EH (cell line): ENCODE results near the gene NARF.
"Not testable (repeated sequence)": the region's sequence is repeated elsewhere in the genome, so short reads cannot be mapped to it uniquely, and the experiment has no call there.

ENCODE experiments used
- DNase-seq: peaks from one replicate; pipeline ENCODE4 v3.0.0-alpha.2; 2015; ENCODE audit warnings: low read depth

Gene NARF

DNA sequence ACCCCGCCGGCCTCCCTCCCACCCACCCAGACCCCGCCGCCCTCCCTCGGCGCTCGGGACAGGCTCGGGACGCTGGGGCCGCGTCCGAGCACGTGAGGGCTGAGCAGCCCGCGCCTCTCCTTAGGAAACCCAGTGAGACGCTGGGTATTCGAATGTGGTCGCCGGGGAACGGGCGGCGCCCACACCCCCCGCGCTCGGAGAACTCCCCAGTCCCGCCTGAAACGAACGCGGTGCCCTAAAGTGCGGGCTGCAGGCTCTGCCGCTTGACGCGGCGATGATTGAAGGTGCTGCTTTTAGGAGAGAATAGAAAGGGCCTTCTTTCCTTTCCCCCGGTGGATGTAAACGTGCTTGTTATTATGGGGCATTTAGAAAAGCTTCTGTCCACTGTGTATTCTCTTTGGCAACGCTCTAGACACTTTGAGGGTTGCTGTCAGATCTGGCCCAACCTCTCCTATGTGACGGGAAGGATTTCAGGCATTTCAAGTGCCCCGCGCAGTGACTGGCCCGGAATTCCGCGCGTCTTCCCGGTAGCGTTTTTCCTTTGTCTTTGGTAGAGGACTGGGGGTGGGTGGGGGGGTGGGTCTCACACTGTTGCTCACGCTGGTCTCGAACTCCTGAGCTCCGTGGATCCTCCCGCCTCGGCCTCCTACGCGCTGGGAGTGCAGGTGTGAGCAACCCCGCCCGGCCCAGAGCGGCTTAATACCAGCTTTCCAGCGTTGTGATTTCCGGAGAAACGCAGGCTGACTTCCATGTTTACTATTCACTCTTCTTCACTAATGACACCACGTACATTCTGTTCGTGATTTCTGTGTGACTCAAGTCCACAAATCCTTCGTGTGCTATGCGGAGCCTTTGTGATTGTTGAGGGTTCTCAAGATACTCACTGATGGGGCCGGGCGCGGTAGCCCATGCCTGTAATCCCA, 39.2 kb downstream of the NARF start:
- peak; percentile 89 for DNase-seq

DNA sequence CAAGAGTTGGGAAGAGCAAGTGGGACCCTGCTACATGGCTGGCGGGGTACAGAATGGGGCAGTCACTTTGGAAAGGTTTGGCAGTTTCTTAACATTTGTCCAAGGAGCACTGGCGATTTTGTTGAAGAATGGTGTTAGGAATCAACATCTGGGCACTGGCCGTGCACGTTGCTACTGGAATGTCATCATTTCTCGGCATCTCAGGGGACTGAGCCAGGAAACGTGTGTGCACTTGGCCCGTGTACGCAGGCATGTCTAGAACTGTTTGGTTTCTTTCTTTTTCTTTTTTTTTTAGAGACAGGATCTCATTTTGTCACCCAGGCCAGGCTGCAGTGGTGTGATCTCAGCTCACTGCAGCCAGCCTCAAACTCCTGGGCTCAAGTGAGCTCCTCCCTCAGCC, 43.7 kb downstream of the NARF start:
- peak; percentile 63 for DNase-seq

DNA sequence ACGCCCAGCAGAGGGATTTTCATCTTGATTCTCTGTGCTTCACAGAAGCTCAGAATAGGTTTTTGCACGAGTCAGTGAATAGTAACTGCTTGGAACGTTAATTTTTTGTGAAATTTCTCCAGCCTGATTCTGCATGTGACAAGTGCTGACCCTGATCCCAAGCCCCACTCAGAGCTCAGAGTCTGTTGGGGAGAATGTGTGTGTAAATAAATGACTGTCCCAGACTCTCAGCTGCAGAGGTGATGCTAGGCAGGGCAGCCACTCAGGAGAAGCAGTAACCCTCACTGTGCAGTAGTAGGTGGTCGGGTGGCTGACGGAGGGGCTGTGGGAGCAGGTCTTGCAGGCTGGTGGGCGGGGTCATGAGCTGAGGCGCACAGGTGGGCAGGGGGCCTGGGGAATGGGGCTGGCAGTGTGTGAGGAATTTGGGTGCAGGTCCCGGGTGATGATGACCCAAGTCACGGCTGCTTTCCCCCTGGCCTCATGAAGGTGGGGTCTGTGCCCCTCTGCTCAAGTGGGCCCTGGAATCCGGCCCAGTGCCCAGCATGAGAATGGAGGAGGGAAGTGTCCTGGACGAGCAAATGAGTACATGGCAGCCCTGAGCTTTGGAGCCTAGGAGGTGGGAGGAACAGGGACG, 44.7 kb downstream of the NARF start:
- no peak for DNase-seq

DNA sequence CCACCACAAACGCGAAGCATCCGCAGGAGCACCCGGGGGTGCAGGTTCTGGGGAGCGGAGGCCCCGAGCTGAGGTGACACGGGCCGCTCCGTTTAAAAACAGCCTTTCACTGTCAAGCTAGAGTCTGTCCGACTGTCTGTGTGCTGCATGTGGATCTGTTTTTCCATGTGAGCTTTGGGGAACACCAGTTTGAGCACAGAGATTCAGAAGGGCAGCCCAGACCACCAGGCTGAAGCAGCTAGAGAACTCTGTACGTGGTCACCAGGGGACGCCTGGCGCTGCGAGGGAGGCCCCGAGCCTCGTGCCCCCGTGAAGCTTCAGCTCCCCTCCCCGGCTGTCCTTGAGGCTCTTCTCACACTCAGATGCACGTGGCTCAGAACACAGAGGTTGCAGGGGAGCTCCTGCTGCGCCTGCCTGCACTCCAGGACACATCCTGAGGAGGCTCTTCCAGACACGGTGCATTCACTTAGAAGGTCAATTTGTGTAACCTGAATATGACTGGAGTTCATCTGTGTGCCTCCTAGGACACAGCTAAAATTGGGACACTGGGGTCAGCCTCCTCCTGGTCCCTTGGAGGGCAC, 45.3 kb downstream of the NARF start:
- DNase-seq, result no peak

DNA sequence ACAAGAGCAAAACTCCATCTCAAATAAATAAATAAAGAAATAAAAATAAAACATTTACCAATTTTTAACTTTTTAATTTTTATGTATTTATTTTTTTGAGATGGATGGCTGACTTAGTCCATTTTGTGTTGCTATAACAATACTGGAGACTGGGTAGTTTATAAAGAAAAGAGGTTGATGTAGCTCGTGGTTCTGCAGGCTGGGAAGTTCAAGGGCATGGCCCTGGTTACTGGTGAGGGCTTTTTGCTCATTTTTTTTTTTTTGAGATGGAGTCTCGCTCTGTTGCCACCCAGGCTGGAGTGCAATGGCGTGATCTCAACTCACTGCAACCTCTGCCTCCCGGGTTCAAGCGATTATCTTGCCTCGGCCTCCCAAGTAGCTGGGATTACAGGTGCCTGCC, 46.8 kb downstream of the NARF start:
- no peak for DNase-seq

DNA sequence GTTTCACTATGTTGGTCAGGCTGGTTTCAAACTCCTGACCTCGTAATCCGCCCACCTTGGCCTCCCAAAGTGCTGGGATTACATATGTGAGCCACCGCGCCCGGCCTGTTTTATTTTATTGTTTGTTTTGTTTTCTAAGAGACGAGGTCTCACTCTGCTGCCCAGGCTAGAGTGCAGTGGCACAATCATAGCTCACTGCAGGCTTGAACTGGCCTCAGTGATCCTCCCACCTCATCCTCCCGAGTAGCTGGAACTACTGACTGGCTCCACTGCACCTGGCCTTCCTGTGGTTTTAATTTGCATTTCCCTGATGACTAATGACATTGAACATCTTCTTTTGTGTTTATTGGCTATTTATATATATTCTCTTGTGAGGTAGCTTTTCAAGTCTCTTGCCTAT, 47.9 kb downstream of the NARF start:
- not testable (repeated sequence) for DNase-seq

DNA sequence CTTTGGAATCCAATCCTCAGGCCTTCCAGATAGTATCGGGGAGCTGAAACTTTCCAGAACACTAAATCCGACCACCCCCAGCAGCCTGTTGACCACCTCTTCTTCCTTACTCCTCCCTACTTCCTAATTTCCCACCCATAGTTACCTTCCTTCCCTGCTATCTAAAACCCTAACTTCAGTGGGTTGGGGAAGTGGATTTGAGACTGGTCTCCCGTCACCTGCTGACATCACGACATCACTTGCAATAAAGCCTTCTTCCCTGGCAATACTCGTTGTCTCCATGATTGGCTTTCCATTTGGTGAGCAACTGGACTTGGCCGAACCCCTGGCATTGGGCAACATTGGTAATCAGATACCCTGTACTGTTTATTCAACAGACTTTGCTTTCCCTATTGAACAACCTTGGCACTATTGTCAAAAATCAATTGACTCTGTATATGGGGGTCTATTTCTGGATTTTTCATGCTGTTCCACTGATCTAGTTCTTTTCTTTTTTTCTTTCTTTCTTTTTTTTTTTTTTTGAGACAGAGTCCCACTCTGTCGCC, 49.2 kb downstream of the NARF start:
- DNase-seq, result no peak

DNA sequence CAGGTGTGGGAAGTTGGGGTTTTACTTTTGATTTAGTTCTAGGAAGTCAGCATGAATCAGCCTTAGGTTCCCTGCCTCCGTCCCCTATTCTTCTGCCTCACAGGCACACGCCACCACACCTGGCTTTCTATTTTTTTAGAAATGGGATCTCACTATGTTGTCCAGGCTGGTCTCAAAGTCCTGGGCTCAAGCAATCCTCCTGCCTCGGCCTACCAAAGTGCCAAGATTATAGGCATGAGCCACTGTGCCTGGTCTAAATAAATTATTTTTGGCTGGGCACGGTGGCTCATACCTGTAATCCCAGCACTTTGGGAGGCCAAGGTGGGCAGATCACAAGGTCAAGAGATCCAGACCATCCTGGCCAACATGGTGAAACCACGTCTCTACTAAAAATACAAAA, 53.1 kb downstream of the NARF start:
- not testable (repeated sequence) for DNase-seq

DNA sequence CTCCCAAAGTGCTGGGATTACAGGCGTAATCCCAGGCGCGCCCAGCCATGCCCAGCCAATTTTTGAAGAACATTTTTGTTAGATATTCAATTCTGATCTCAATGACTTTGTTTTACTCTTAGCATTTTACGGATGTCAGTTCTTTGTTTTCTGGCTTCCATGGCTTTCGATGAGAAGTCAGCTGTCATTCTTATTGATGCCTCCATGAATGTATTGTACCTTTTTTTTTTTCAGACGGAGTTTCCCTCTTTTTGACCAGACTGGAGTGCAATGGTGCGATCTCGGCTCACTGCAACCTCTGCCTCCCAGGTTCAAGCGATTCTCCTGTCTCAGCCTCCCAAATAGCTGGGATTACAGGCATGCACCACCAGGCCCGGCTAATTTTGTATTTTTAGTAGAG, 55.3 kb downstream of the NARF start:
- DNase-seq, result not testable (repeated sequence)

DNA sequence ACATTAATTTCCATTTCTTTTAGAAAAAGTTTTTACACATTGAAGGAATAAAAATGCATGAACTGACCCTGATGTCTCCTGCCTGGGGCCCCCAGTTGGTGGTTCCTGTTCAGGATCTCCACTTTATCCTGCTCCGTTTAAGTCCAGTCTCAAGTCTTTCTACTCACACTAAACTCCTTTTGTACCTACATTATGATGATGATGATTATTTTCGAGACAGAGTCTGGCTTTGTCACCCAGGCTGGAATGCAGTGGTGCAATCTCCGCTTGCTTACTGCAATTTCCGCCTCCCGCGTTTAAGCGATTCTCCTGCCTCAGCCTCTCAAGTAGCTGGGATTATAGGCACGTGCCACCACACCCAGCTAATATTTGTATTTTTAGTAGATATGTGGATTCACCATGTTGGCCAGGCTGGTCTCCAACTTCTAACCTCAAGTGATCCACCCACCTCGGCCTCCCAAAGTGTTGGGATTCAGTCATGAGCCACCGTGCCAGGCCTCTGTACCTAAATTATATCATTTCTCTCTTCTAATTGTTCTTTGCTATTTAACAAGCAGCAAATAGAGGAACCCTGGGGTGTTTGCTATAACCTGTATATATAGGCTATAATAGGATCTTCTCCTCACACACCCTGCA, 58.8 kb downstream of the NARF start:
- DNase-seq, result no peak

DNA sequence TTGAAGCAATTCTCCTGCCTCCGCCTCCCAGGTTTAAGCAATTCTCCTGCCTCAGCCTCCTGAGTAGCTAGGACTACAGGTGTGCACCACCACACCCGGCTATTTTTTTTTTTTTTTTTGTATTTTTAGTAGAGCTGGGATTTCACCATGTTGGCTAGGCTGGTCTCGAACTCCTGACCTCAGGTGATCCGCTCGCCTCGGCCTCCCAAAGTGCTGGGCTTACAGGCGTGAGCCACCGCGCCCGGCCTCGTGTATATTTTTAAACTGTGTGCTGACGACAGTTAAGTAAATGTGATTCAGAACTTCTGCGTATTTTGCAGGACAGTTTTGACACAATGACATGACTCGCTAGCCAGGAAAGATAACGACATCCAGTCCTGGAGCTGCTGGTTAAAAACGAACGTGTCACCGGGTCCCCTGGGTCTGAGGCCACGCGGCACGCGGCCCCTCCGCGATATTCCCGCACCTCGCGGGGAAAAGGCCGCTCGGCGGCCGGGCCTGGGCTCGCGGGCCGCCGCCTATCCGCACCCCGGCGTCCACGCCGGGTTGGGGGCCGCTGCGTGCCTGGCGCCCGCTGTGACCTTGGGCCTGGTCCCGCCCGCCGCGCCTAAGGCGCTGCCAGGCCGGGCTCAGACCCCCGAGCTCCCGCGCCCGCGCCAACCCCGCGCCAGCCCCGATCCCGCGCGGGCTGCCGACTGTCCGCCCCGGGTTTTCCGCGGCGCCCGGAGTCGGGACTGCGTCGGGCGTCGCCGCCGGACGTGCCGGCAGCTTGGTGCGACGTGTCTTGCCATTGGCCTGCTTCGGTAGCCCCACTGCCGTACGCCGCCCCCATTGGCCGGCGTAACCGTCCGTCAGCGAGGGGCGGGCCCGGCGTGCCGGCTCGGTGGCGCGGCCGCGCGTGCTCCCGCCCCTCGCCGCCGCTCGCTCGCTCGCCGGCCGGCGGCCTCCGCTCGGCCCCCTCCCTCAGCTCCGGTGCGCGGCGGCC, 60.6 kb downstream of the NARF start, which contains the start of gene FOXK2:
Gene FOXK2, plus strand, starts transcription at position 907 of the 985 bp plus-strand sequence. CDS start 157 bp downstream, outside the sequence.
- peak; percentile 94 for DNase-seq

DNA sequence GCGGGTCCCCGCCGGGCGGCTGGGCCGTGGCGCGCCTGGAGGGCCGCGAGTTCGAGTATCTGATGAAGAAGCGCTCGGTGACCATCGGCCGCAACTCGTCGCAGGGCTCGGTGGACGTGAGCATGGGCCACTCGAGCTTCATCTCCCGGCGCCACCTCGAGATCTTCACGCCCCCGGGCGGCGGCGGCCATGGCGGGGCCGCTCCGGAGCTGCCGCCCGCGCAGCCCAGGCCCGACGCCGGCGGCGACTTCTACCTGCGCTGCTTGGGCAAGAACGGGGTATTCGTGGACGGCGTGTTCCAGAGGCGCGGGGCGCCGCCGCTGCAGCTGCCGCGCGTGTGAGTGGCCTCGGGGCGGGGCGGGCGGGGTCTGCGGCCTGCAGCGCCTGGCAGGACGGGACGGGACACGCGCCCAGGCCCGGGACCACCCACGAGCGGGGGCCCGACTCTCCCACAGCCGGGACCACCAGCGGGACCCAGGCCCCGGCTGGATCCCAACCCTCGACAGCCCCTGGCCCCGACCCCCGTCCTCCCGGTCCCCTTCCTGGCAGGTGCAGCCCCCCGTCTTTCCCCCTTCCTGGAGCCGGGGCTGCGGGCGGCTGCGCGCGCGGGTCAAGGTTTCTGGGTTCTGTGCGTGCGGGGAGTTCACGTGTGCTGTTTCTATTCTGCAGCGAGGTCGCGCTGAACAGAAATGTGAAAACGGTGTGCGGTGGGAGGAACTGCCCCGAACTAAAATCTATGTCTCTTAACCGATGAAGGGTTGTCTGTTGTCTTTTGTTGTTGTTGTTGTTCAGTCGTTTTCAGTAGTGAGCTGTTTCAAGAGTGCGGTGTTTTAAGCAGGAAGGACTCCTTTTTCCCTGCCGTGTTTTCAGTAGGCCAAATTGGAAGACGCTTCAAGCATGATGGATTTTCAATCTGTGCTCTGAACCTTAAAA, 61.7 kb downstream of the NARF start:
- DNase-seq, result peak; percentile 28

DNA sequence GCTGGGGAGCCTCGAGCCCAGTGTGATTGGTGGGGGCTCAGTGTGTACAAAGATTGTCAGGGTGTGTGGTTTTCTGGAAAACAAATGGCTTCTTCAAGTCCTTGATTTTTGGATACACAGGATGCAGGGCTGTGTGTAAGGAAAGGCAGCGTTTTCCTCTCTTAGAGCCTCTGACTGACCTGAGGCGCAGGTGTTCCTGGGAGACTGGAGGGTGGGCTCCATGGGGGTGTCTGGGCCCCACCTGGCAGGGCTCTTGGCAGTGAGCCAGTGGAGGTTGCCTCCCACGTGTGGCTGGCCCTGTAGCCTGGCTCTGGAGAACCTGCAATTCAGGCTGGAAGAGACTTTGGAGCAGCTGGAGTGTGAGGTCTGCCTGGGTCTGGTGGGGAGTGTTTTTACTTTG, 66.0 kb downstream of the NARF start:
- no peak for DNase-seq

DNA sequence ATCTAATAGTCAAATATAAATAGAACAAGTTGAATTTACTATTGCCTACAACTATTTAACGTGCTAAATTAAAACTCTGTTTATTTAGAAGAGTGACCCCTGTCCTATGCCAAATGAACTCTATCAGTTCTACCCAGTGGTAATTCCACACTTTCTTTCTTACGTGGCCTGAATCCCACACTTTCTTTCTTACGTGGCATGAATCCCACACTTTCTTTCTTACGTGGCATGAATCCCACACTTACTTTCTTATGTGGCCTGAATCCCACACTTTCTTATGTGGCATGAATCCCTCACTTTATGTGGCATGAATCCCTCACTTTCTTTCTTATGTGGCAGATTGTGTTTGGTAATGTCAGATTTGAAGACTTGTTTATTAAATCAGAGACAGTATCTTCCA, 67.2 kb downstream of the NARF start:
- no peak for DNase-seq

DNA sequence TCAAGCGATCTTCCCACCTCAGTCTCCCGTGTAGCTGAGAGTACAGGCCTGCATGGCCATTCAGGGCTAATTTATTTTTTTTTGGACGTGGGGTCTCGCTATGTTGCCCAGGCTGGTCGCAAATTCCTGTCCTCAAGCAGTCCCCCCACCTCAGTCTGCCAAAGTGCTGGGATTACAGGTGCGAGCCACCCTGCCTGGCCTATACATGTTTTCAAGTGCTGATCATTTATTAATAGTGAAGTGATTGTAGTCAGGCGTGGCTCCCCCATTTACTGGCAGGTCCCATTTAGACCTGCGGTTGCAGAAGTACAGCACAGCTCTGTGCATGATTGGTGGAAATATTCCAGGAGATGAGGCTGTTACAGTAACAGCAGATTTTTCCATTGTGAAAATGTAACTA, 69.4 kb downstream of the NARF start:
- DNase-seq, result peak; percentile 14

DNA sequence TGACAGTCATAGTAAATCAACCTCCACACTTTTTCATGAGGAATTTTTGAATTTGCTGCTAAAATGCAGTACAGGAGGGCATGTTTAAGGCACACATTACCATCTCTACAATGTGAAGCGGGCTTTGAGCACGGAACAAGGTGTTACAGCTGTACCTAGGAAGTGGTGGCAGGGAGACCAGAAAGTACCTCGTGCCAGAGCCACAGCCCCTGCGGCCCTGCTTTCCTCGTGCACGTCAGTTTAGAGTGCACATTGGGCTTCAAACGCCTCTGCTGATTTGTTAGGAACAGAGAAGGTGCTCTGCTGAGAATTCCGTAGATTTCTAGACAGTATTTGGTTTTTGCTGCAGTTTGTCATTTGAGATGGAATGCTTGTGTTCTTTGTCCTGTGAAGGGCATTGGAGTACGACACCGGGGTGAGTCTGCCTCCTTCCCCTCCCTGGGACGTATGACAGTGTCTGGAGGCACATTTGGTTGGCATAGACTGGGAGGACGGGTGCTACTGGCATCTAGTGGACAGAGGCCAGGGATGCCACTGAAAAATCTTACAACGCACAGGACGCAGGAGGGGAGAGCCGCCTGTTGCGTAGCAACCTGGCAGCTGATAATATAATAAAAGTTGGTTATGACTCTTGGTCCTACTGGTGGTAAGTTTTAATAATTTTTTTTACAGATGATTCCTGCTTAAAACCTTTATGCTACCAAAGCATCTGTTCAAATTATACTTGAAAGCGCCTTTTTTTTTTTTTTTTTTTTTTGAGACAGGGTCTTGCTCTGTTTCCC, 70.1 kb downstream of the NARF start:
- peak; percentile 66 for DNase-seq

DNA sequence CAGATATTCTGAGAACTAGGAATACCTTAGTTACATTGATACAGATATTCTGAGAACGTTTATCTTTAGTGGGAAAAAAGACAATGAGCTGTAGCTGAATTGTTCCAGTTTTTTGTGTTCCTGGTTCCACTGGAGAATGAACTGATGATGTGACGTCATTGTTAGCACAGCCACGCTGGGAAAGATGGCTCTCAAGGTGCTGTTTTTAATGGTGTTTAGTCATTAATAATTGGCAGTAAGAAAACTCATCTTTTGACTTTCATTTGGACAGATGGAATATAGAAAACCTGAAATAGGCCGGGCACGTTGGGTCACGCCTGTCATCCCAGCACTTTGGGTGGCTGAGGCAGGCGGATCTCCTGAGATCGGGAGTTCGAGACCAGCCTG, 71.4 kb downstream of the NARF start:
- DNase-seq, result no peak

DNA sequence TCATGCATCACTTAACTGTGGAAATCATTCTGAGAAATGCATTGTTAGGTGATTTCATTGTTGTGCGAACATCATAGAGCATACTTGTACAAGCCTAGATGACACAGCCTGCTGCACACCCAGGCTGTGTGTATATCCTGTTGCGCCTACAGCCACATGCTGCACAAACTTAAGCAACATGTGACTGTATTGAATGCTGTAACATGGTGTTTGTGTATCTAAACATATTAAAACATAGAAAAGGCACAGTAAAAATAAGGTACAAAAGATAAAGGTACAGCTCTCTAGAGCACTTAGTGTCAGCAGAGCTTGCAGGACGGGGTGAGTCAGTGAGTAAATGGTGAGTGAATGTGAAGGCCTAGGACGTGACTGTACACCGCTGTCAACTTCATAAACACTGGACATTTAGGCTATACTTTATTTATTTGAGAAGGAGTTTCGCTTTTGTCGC, 72.9 kb downstream of the NARF start:
- DNase-seq, result peak; percentile 86

DNA sequence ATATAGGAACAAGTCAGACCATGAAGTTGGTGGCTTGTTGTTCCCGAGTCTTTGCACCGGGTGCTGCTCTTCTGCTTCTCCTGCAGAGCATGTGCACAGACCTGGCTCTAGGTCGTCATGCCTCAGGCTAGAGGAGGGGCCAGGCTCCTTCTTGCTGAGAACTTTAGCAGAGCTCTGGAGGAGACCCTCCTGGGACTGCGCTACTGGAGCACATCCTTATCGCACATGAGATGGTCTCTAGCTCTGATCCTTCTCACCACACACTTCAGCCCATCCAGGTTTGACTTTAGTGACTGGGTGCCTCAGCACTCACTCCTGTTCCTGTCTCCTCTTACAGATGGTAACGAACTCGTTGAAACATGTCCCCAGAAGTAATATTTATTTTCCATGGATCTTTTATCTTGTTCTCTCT, 75.9 kb downstream of the NARF start:
- DNase-seq, result no peak
